HG02938 (cell line): ENCODE results near the gene HLA-DPA1.

ENCODE experiments used
- ATAC-seq: cut with Tn5 transposase; IDR thresholded peaks from one replicate; pipeline ENCODE4 v1.9.1; 2021; ENCODE audit warnings: mild to moderate bottlenecking, moderate library complexity; ENCODE audit not compliant: unreplicated experiment

Gene HLA-DPA1

DNA sequence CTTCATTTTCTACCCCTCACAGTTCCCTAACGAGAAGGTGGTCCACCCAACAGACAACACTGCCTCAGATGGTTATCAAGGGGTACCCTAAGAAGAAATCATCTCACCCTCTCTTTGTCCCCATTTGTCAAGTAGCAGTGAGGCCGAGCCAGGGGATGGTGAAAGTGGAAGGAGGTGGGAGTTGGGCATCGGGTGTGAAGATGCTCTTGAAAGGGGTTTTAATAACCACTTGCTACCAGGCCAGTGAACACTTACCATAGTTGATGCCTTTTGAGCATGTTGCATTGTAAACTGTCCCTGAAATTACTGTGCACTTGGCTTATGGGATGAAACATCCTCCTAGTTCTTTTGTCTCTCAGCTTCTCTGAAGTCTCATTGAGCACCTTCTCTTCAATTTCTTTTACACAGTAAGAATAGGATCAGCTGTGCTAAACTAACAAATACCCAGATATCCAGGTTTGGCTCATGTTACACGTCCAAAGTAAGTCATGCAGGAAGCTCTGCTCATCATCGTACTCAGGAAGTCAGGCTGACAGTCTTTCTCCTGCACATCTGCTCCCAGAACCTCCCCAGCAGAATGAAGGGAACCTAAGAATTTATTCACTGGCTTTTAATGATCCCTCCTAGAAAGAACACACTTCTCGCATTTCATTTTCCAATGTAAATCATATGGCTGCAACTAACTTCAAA, 15.6 kb upstream of the HLA-DPA1 start:
- ATAC-seq: no peak

DNA sequence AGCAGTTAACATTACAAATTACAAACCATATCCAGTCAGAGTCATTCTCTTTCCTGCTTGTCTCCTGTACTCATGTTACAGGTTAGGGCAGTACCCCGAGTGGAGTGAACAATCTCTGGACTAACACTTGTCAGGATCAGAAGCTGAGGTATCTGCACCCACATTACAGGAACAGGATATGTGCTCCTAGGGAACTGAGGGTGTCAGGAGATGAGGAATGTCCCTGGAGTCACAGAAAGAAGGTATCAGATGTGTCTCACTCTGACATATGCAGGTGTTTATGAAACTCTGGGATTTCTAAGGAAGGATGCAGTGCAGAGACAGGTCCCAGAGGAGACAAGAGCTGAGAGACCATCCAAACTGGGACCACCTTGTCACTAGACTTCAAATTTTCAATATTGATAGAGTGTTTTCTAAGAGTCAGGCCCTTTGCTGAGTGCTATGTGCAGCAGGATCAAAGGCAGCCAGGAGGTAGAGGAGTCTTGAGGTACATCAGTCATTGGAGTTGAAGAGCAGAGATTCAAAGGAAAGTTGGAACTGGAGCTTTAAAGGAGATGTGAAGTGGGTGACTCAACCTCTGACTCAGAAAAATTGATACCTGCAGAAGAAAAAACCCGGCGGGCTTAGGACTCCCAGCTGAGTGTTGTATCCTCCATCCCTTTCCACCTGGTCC, 14.9 kb upstream of the HLA-DPA1 start:
- ATAC-seq: no peak

DNA sequence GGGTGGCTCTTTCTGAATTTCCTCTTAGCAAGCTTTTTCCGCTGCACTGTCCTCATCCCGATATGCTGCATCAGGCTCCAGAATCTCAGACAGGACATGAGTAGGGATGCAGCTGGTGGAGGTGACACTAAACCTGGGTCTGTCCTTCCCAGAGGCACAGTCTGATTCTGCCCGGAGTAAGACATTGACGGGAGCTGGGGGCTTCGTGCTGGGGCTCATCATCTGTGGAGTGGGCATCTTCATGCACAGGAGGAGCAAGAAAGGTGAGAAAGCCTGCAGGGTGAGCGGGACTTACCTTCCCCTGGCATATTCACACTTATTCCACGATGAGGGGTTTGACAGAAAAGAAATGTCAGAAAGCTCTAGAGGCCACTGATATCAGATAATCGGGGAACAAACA, 12.2 kb upstream of the HLA-DPA1 start:
- no peak for ATAC-seq

DNA sequence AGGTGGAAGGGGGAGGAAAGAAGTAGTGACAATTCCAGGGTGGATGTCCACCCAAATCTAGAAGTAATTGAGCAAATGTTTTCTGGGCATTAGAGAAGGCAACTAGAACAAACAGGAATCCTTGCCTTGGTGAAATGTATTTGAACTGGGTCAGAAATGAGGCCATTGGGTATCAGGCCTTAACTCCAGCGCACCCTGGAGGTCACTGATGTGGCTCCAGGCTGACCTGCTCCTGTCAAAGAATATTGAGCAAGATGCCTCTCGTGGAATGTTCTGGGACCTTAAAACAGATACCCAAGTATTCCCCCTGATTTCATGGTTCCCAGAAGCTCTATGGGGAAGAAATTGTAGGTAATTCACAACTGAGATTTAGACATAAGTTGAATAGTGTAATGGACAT, 9.3 kb upstream of the HLA-DPA1 start:
- no peak for ATAC-seq

DNA sequence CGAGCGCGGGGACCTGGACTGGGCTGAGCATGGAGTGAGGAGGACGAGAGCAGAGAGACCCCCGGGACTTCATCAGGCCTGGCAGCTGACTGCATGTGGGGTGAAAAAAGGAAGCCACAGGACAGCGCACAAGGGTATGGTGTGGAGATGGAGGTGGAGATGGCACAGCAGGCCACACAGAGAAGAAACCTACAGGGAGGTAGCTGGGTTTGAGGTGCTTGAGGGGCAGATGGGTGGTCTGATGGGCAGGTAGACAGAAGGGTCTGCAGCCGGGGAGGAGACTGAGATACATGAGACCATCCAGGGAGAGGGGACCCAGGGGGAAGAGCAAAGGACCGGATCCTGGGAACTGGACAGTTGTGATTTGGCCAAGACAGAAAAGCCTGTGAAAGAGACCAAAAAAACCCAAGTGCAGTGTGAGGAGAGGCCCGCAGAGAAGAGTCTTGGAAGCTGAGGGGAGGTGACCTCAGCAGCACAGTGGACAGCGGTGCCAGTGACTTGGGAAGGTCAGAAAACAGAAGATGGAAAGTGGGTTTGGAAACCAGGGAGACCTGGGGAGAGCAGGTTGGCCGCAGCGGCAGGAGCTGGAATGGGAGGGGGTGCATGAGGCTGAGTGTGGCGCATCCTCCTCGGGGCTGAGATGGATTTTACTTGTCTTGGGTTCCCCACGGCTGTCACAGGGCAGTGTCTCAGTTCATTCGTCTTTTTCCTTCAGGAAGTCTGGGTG, 7.8 kb upstream of the HLA-DPA1 start:
- no peak for ATAC-seq

DNA sequence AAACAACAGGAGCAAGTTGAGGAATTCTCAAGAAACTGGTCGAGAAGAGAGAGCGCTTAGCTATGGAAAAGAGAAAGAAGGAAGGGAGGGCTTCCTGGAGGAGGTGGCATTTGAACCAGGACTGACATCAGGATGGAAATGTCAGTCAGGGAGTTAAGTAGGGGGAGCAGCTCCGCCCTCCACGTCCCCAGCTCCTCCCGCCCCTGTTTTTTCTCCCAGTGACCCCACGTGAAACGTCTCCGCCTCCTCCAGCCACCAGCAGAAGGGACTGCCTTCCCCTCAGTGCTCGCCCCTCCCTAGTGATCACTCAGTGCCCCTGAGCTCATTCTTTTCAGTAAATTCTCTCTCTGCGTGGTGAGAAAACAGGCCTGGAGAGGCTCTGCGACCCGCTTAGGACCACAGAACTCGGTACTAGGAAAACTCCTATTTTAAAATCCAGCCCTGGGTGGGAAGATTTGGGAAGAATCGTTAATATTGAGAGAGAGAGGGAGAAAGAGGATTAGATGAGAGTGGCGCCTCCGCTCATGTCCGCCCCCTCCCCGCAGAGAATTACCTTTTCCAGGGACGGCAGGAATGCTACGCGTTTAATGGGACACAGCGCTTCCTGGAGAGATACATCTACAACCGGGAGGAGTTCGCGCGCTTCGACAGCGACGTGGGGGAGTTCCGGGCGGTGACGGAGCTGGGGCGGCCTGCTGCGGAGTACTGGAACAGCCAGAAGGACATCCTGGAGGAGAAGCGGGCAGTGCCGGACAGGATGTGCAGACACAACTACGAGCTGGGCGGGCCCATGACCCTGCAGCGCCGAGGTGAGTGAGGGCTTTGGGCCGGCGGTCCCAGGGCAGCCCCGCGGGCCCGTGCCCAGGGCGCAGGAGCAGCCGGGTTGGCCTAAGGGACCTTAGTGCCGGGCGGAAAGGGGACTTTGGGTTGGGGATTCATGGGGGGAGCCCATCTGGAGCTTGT, 7.0 kb upstream of the HLA-DPA1 start:
- no peak for ATAC-seq

DNA sequence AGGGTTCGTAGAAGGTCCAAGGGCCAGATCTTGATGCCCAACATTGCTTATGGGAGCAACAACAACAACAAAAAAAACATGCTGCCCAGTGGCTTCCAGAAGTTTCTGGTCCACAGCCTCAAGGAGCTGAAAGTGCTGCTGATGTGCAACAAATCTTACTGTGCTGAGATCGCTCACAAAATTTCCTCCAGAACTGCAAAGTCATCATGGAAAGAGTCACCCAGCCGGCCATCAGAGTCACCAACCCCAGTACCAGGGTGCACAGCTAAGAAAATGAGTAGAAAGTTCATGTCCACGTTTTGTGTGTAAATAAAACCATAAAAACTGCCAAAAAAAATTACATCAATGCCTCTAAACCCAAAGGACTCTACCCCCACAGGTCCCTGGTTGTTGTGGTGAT, 6.1 kb upstream of the HLA-DPA1 start:
- no peak for ATAC-seq

DNA sequence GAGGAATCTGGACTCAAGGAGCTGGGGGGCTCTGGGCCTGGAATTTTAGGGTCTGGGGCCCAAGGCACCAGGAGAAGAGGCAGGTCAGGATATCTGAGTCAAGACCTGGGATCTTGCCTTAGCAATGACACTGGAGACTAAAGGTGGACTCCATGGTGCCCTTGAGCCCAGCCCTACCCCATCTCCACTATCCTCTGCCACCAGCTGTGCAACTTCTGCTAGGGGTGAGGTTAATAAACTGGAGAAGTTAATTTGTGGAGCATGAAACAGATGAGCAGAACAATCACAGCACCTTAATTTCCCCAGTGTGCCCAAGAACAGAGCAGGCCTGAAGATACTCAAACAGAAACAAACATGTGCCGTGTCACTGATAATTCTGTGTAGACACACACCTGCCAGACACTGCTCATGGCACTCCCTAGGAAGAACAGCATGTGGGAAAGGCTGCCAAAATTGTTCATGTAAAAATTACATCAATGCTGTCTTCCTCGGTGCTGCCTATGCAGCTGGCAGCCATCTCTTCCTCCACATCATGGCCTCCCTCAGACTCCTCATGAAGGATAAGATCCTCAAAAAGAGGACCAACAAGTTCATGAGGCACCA, 5.6 kb upstream of the HLA-DPA1 start:
- ATAC-seq: no peak

DNA sequence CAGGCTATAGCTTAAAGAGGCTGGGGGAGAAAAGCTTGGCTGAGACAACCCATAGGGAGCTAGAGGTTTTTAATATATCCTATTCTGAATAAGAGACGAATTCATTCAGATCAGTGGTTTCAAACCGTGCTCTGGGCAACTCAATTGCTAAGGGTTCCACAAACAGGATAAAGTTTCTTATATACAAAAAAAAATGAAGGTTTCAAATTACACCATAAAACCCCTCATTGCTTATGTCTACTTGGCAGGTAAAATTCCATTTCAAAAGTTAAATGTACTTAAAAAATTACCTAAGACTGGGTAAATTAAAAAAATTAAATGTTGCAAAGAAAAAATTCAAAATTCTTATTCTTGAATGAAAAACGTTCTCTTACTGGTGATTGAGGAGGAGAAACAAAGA, 5.0 kb upstream of the HLA-DPA1 start:
- no peak for ATAC-seq

DNA sequence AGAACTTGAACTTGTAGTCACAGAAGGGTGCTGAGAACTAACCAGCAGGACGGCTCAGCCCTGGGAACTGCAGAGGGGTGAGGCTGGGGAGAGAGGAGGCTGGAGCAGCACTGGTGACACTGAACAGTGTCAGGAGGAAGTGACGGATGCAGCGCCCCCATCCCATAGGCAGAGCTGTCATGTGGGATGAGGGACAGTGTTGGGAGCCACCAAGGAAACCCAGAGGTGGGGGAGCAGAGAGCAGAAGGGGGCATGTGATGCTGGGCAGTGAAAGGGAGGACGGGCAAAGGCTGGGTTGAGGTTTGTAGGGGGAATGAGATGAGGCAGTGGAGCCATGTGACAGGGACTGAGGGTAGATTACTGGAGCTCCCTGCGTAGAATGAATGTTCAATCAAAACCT, 4.5 kb upstream of the HLA-DPA1 start:
- ATAC-seq: no peak

DNA sequence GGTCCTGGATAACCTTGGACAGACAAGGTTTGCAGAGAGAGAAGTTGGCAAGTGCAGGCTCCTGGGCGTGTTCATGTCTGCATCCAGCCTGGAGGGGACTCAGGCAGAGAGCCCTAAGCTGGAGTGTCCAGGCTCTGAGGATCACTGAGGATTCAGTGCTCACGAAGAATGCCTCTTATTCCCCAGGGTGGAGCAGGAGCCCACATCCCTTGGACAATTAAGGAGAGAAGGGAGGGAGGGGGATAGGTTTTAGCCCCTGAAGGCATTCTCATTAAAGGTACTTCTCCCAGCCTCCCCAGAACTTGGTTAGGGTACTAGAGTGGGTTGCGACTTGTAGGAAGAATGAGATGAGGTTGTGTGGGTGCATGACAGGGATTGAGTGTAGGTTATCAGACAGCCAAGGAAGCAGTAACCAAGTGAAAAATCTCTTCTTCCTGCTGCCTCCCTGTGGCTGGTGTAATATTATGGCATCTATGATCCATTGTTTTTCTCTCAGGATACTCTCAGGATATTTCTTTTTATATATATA, 3.0 kb upstream of the HLA-DPA1 start:
- ATAC-seq: no peak

DNA sequence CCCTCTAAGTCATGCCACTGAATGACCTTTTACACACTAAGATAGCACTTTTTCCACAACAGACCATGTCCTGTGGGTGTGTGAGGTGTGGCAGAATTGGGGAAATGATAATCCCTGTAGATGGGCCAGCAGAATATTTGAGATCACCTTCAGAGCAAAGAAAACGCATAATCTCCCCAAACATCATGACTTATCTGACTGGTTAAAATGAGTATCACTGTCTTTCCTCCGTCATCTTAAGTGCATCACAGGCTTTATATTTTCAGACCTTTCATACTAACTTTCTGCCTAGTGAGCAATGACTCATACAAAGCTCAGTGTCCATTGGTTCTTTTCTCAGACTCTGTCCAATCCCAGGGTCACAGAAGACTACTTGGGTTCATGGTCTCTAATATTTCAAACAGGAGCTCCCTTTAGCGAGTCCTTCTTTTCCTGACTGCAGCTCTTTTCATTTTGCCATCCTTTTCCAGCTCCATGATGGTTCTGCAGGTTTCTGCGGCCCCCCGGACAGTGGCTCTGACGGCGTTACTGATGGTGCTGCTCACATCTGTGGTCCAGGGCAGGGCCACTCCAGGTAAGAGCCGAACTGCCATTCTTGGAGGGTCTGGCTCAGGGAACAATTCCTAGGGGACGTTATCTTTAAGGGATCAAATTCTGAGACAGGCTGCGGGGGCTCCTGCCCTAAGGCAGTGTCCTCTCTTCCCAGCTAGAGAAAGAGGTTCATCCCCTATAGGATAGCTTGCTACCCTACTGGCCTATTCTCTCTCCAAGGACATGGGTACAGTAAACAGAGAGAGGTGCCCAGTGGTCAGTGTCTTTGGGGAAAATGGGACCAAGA, 2.3 kb upstream of the HLA-DPA1 start, which contains the start of gene HLA-DPB1:
Gene HLA-DPB1, plus strand, starts transcription at position 423 of the 838 bp plus-strand sequence. Its CDS starts 52 bp downstream, at position 475.
- ATAC-seq: peak; percentile 76

DNA sequence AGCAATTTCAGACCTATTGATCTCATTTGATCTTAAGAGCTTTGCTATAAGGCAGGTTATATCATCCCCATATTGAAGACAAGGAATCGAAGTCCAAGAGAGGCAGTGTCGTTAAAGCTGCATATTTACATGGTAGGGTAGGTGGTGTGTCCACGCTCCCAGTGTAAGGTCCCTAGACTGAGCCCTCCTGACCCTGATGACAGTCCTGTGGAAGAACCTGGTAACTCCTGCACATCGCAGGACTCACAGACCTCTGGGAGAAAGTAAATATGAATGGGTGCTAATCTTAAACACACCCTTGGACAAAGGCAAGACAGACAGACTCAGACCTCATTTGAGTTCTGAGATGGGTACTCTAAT, 1.7 kb upstream of the HLA-DPA1 start:
- no peak for ATAC-seq

DNA sequence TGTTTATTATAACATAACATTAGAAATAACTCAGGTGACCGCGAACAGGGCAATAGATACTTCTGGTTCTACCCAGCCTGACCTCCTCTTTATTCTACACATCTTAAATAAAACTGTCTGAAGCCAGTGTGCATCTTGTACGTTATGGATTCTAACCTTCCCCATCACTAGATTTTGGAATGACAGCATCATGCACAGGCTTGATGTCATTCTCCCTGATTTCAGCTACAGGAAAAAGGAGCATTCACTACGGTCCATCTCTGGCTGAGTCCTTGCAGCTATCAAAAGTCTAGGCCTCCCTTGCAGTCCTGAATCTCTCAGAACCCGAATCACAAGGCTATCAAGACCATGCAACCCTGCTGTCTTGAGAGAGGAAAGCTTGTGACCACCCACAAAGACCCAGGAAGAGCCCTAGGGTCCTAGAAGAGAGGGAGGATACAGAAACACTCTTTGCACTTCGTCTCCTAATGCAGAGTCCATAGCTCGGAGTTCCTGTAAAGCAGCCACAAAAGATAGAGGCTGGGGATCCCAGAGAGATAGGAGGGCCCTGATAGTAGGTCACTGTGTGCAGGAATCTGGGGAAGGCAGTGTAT, 845 bp downstream of the HLA-DPA1 start:
- ATAC-seq: no peak

DNA sequence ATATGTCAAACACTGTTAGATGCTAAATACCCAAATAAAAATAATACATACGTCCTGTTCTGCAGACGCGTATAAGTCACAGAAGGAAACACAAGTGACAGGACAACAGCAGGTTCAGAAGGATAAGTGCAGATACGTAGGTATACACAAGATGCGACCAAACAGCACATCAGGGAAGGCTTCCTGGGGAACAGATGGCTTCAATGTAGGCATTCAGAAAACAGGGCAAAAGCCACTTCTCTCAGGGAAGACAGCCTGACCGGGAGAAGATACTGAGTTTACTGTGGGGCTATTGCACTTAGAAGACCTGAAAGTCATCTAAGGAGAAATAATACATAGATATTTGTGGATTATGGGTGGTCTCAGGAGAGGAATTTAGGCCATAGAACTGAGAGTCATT, 1.9 kb downstream of the HLA-DPA1 start:
- ATAC-seq: no peak

DNA sequence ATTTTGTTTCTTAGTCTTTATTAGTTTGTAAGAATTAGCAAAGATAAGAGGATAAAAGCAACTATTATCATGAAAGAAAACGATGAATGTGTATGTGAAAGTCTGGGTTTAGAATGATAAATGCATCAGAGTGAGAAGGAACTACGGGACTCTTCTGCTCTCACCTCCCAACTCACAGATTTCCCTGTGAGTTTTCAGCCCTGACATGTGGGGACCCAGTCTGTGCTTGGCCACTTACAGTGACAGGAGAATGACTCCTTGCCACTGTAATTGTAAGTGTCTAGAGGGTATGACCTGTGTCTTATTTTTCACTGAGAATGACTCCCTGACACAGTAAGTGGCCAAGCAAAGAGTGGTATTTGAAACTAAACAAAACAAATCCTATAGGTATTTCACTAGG, 2.5 kb downstream of the HLA-DPA1 start:
- ATAC-seq: no peak

DNA sequence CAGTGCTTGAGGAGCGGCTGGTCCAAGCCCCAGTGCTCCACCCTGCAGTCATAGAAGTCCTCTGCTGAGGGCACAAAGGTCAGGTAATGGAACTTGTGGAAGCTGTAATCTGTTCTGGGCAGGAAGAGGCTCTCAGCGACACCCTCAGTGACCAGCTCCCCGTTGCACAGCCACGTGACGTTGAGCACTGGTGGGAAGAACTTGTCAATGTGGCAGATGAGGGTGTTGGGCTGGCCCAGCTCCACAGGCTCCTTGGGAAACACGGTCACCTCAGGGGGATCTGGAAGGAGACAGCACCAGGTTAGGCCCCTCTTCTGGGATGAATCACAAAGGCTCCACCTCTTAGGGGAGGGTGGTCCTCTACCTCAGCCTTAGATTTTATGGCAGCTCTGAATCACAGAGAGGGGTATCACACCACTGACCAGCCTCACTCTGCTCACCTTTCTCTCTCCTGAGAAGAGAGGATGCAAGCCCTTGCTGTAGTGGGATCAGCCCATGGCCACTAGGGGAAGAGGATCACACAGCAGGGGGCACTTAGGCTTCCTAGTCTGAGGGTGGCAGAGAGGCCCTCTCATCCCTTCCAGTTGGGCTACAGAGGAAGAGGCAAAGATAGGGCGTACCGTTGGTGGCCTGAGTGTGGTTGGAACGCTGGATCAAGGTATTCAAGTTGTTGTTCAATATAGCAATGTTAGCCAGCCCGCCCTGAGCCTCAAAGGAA, 4.3 kb downstream of the HLA-DPA1 start:
- no peak for ATAC-seq

DNA sequence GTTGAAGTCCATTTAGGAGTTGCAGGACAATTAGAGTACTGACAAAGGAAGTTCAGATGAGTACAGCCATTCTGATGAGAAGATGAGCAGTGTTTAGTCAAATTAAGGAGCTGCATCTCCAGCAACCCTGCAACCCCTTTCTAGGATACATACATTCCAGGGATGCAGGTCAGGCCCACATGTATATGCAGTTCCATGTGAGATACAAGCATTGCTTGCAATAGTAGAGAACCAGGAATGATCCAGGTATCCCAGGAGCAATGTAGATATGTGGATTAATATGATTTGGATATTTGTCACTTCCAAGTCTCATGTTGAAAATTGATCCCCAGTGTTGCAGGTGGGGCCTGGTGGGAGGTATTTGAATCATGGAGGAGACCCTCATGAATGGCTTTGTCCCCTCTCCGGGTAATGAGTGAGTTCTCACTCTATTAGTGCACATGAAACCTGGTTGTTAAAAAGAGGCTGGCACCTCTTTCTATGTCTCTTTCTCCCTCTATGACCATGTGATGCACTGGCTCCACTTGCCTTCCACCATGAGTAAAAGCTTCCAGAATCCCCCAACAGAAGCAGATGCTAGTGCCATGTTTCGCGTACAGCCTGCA, 6.4 kb downstream of the HLA-DPA1 start:
- ATAC-seq: no peak
